Right lobe of liver (tissue), 6 donors: ENCODE data around the gene CLIC5. TPM values are rescaled to one million over a fixed set of nuclear protein-coding genes. Genes with fewer than 3 reads are reported as not detected.

Experiments
- ATAC-seq, 4 donors: fragments of 200-7000 bp; cut with Tn5 transposase; one replicate each; pipeline ENCODE4 v1.9.1; 2020; ENCODE audit warnings: mild to moderate bottlenecking in 4 of 4, moderate library complexity in 4 of 4
- DNase-seq, 3 donors: peaks; one replicate each; pipeline ENCODE4 v3.0.0-alpha.2; 2020
- H3K27ac ChIP-seq, 3 donors: fragments of 200-600 bp; one replicate each; pipeline ENCODE4 v1.8.0; 2022
- H3K27me3 ChIP-seq, 2 donors: fragments of 200-600 bp; one replicate each; pipeline ENCODE4 v1.8.0; 2022
- H3K36me3 ChIP-seq, 4 donors: fragments of 200-600 bp; sonication (generic) in 1 of 4; one replicate each; pipeline versions ENCODE4 v1.5.1 to v1.8.0; 2017 to 2022; ENCODE audit warnings: control low read depth in 1 of 4
- H3K4me1 ChIP-seq, 4 donors: fragments of 200-600 bp; sonication (generic) in 1 of 4; one replicate each; pipeline versions ENCODE4 v1.5.1 to v1.8.0; 2017 to 2022; ENCODE audit warnings: control low read depth in 1 of 4
- H3K4me3 ChIP-seq, 3 donors: fragments of 200-600 bp; one replicate each; pipeline ENCODE4 v1.8.0; 2022
- H3K9me3 ChIP-seq, 4 donors: fragments of 200-600 bp; sonication (generic) in 1 of 4; one replicate each; pipeline versions ENCODE4 v1.5.1 to v1.8.0; 2017 to 2022; ENCODE audit warnings: control low read depth in 1 of 4
- CTCF ChIP-seq, 4 donors: fragments of 200-600 bp in 3 of 4; fragments of 450-650 bp in 1 of 4; IDR thresholded peaks; one replicate each; pipeline versions ENCODE4 v1.5.1 to v1.8.0; 2016 to 2022; ENCODE audit warnings: antibody characterized with exemption in 4 of 4, mild to moderate bottlenecking in 2 of 4
- POLR2A ChIP-seq: fragments of 450-650 bp; IDR thresholded peaks from one replicate; pipeline ENCODE4 v1.6.1; 2017; ENCODE audit warnings: antibody characterized with exemption, mild to moderate bottlenecking
- WGBS: methylation state at CpG from one replicate; pipeline ENCODE4 v1.1.6; 2018; ENCODE audit warnings: low coverage, low lambda C conversion rate; ENCODE audit not compliant: insufficient coverage; ENCODE audit errors: missing lambda C conversion rate; 5-methylcytosine and 5-hydroxymethylcytosine counted together
- intact Hi-C, 2 donors: fragments of 100-400 bp; cut with DNase I; formaldehyde crosslinking; loops; one replicate each; pipeline versions ENCODE4 v1.11.2 to v1.14.1; 2022
- total RNA-seq, 6 experiments: library from RNA; depleted of rRNA in 2 of 6; stranded (reverse); fragments of >200 nt in 2 of 6; fragmentation: NEBNext Ultra II Directional in 3 of 6; extraction: Animal tissue kit (Norgen Biotek cat#: 25700) in 3 of 6; gene quantifications; one replicate each; pipeline versions ENCODE4 v1.1.0 to v1.2.4, GENCODE V29; 2016 to 2023
- donor health status: DM: no; HTN: yes; CAD: no.
- donor health status: DM: no; HTN: no; CAD: no.
- donor health status: DM: no; HTN: no; CAD: no.
- donor health status: DM: no; HTN: yes; CAD: no.
- donor health status: DM: no; HTN: yes; CAD: no.

CLIC5 gene
- total RNA-seq, 6 experiments from 2014 or later: 0.18 to 0.42 (median 0.29) TPM

DNA sequence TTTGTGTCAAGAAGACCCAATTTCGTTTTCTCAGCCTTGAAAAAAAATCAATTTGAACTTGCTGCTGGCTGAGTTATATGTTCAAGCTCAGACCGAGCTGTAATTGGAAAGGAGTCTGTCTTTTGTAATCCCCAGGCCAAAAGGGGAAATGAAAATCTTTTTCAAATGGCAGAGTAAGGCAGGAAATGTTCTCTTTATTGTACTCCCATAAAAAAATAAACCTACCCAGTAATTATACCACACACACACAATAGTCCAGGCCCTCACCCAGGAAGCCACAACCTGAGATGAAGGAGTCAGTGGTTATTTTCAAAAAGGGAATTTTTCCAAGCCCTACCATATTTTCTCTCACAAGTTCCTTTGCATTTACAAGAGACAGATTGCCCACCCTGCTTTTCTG lies 45.3 kb downstream of the CLIC5 start:
- H3K36me3 ChIP-seq: no peaks in the 10 kb centered on the region
- H3K4me3 ChIP-seq: no peak overlapping the region
- H3K4me1 ChIP-seq: no peaks in the 10 kb centered on the region
- intact Hi-C loops: no loop called here
- ATAC-seq (no peak), DNase-seq (no peak)
- H3K27ac ChIP-seq: no peak overlapping the region
- no peaks in the 10 kb centered on the region for H3K27me3 ChIP-seq
- H3K9me3 ChIP-seq: peaks cover 0 to 2% (median 0%) of the 10 kb centered on the region in 4 donors
- 33% methylated on average over 2 of the region's 2 CpGs for WGBS
- TF ChIP-seq POLR2A (no peak), CTCF (IDR thresholded peaks at IDR 0.05) (no peak)

DNA sequence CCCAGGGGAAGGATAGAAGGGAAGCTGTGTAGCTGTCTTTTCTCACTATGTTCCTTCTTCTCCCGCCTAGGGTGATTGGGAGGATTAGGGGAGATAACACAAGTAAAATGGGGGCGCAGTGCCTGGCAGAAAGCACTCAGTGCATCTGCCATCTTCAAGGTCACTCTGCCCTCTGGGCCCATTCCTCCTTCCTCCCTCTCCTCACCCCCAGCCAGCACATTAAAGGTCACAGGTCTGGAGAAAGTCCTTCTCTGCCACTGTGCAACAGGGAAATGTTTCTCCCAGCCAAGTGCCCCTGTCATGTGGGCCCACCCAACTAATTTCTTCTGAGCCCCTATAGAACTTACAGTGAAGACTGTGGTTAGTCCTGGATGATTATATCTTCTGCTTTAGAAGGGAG lies 45.8 kb downstream of the CLIC5 start:
- H3K27ac ChIP-seq: no peak overlapping the region
- 73% methylated on average over 2 of the region's 2 CpGs for WGBS
- H3K36me3 ChIP-seq: no peaks in the 10 kb centered on the region
- H3K4me3 ChIP-seq: no peak overlapping the region
- H3K9me3 ChIP-seq: peaks cover 0 to 2% (median 0%) of the 10 kb centered on the region in 4 donors
- DNase-seq: no peak
- ATAC-seq: no peak
- no peaks in the 10 kb centered on the region for H3K4me1 ChIP-seq
- no peaks in the 10 kb centered on the region for H3K27me3 ChIP-seq
- TF ChIP-seq POLR2A: no peak
- TF ChIP-seq CTCF (IDR thresholded peaks at IDR 0.05): no peak
- intact Hi-C loops: no loop called here

- Histone ChIP-seq H3K4me1 (no peaks in the 10 kb centered on the region), H3K4me3 (no peak overlapping the region), H3K27me3 (no peaks in the 10 kb centered on the region), H3K36me3 (no peaks in the 10 kb centered on the region), H3K27ac (no peak overlapping the region), H3K9me3 (no peaks in the 10 kb centered on the region)
- ATAC-seq: no peak
- intact Hi-C loops: no loop called here
- TF ChIP-seq CTCF (IDR thresholded peaks at IDR 0.05) (no peak), POLR2A (no peak)
- WGBS: 61% methylated on average over 2 of the region's 2 CpGs
- no peak for DNase-seq
Observed at GRCh38 chr6:45969026-45969425, 46.6 kb downstream of the CLIC5 start.

GRCh38 chr6:45967363-45967762 lies 48.3 kb downstream of the CLIC5 start:
- H3K4me1 ChIP-seq: no peaks in the 10 kb centered on the region
- DNase-seq: no peak
- no peak overlapping the region for H3K4me3 ChIP-seq
- no peak for ATAC-seq
- no peaks in the 10 kb centered on the region for H3K9me3 ChIP-seq
- H3K27ac ChIP-seq: no peak overlapping the region
- intact Hi-C loops: no loop called here
- 86% methylated on average over 1 of the region's 1 CpG for WGBS
- no peaks in the 10 kb centered on the region for H3K36me3 ChIP-seq
- TF ChIP-seq CTCF (IDR thresholded peaks at IDR 0.05): no peak
- no peak for TF ChIP-seq POLR2A
- H3K27me3 ChIP-seq: no peaks in the 10 kb centered on the region

- ATAC-seq (no peak), DNase-seq (no peak)
- 52% methylated on average over 2 of the region's 3 CpGs for WGBS
- Histone ChIP-seq H3K4me3 (no peak overlapping the region), H3K36me3 (no peaks in the 10 kb centered on the region), H3K4me1 (no peaks in the 10 kb centered on the region), H3K27ac (no peak overlapping the region), H3K27me3 (no peaks in the 10 kb centered on the region), H3K9me3 (no peaks in the 10 kb centered on the region)
- intact Hi-C loops: no loop called here
- no peak for TF ChIP-seq POLR2A
- TF ChIP-seq CTCF (IDR thresholded peaks at IDR 0.05): no peak
Observed at GRCh38 chr6:45966797-45967196, 48.9 kb downstream of the CLIC5 start.
